NCI-H226 (cell line): ENCODE results near the gene ZNF556.
"Not testable (repeated sequence)": the region's sequence is repeated elsewhere in the genome, so short reads cannot be mapped to it uniquely, and the experiment has no call there.

Experiments used
- DNase-seq: peaks from one replicate; pipeline ENCODE4 v3.0.0-alpha.2; 2015

The ZNF556 gene

GRCh38 chr19:2854849-2855248, 12.3 kb upstream of the ZNF556 start:
- DNase-seq: no peak

- no peak for DNase-seq
These were observed 10.6 kb upstream of the ZNF556 start for GRCh38 chr19:2856457-2857050.

- DNase-seq: no peak
These were observed 8.3 kb upstream of the ZNF556 start for GRCh38 chr19:2858864-2859263.

GRCh38 chr19:2863816-2864215, 3.3 kb upstream of the ZNF556 start:
- no peak for DNase-seq

- no peak for DNase-seq
These were observed 1.6 kb upstream of the ZNF556 start for GRCh38 chr19:2865334-2866100.

GRCh38 chr19:2866495-2867024, 575 bp upstream of the ZNF556 start:
- no peak for DNase-seq

GRCh38 chr19:2869618-2870017, 2.5 kb downstream of the ZNF556 start:
- no peak for DNase-seq

GRCh38 chr19:2872175-2872574, 5.0 kb downstream of the ZNF556 start:
- DNase-seq: not testable (repeated sequence)

GRCh38 chr19:2877398-2878331, 10.5 kb downstream of the ZNF556 start:
- no peak for DNase-seq

- no peak for DNase-seq
These were observed 16.7 kb downstream of the ZNF556 start for GRCh38 chr19:2883686-2884439.

GRCh38 chr19:2885736-2886135, 18.6 kb downstream of the ZNF556 start:
- no peak for DNase-seq

GRCh38 chr19:2887391-2887914, 20.3 kb downstream of the ZNF556 start:
- DNase-seq: peak; percentile 33

GRCh38 chr19:2888731-2889224, 21.6 kb downstream of the ZNF556 start:
- DNase-seq: peak; percentile 5

- DNase-seq: not testable (repeated sequence)
These were observed 23.4 kb downstream of the ZNF556 start for GRCh38 chr19:2890531-2890930.

GRCh38 chr19:2896694-2897093, 29.6 kb downstream of the ZNF556 start:
- DNase-seq: no peak

- DNase-seq: peak; percentile 98
These were observed 33.4 kb downstream of the ZNF556 start, which contains the start of gene ZNF57 for GRCh38 chr19:2900296-2901252. ZNF57 (plus strand) TSS chr19:2900928; CDS start chr19:2901046, 118 bp downstream.

GRCh38 chr19:2902590-2903218, 35.6 kb downstream of the ZNF556 start:
- no peak for DNase-seq

- DNase-seq: not testable (repeated sequence)
These were observed 36.2 kb downstream of the ZNF556 start for GRCh38 chr19:2903326-2903725.

GRCh38 chr19:2905918-2906519, 38.9 kb downstream of the ZNF556 start:
- DNase-seq: no peak
